Endodermal cell (in vitro differentiated cells): ENCODE results near the gene PIN1. TPM values are rescaled to one million over a fixed set of nuclear protein-coding genes. Genes with fewer than 3 reads are reported as not detected.

Experiments
- DNase-seq: peaks from one replicate; pipeline ENCODE4 v3.0.0-alpha.2; 2017
- H3K27ac ChIP-seq: 2 replicates; pipeline ENCODE4 v1.5.1; 2013; ENCODE audit warnings: mild to moderate bottlenecking, low read depth, low read length, moderate library complexity
- H3K27me3 ChIP-seq: 2 replicates; pipeline ENCODE4 v1.6.1; 2013; ENCODE audit warnings: mild to moderate bottlenecking, low read length, moderate library complexity; ENCODE audit not compliant: insufficient read depth, control insufficient read depth, poor library complexity, severe bottlenecking
- H3K36me3 ChIP-seq: 2 replicates; pipeline ENCODE4 v1.7.0; 2013; ENCODE audit warnings: mild to moderate bottlenecking, low read length, moderate library complexity; ENCODE audit not compliant: control insufficient read depth, insufficient read depth
- H3K4me1 ChIP-seq: one replicate; pipeline ENCODE4 v1.7.0; 2013; ENCODE audit warnings: low read length; ENCODE audit not compliant: control insufficient read depth, insufficient read depth
- H3K4me3 ChIP-seq: 2 replicates; pipeline ENCODE4 v1.5.1; 2013; ENCODE audit warnings: mild to moderate bottlenecking, low read length, moderate library complexity
- H3K9ac ChIP-seq: 2 replicates; pipeline ENCODE4 v1.6.1; 2013; ENCODE audit warnings: mild to moderate bottlenecking, low read length, moderate library complexity; ENCODE audit not compliant: poor library complexity, severe bottlenecking; ENCODE audit errors: extremely low read depth
- H3K9me3 ChIP-seq: 2 replicates; pipeline ENCODE4 v1.6.1; 2013; ENCODE audit warnings: mild to moderate bottlenecking, low read length, moderate library complexity; ENCODE audit not compliant: control insufficient read depth
- H3K27ac Mint-ChIP-seq: 2 replicates; pipeline ENCODE4 v1.8.0; 2020; ENCODE audit warnings: mixed read lengths
- H3K27me3 Mint-ChIP-seq: 2 replicates; pipeline ENCODE4 v1.8.0; 2021; ENCODE audit warnings: mild to moderate bottlenecking, mixed read lengths; ENCODE audit not compliant: insufficient read depth
- H3K36me3 Mint-ChIP-seq: 2 replicates; pipeline ENCODE4 v1.8.0; 2020; ENCODE audit warnings: low read depth, mixed read lengths
- H3K4me1 Mint-ChIP-seq: 2 replicates; pipeline ENCODE4 v1.8.0; 2020; ENCODE audit warnings: mixed read lengths
- H3K4me3 Mint-ChIP-seq: 2 replicates; pipeline ENCODE4 v1.8.0; 2020; ENCODE audit warnings: mild to moderate bottlenecking, moderate library complexity, mixed read lengths
- H3K9me3 Mint-ChIP-seq: 2 replicates; pipeline ENCODE4 v1.8.0; 2020; ENCODE audit warnings: mild to moderate bottlenecking, mixed read lengths
- WGBS, 2 experiments: methylation state at CpG; one replicate each; pipeline versions ENCODE4 v1.1.5 to v1.1.7; 2013; ENCODE audit warnings: missing lambda C conversion rate in 2 of 2, mixed read lengths in 1 of 2; ENCODE audit not compliant: insufficient coverage in 1 of 2, insufficient read length in 1 of 2; 5-methylcytosine and 5-hydroxymethylcytosine counted together
- total RNA-seq, 2 donors: library from RNA; stranded (reverse); fragmentation: NEBNext Ultra II Directional in 1 of 2; extraction: Animal tissue kit (Norgen Biotek cat#: 25700) in 1 of 2; gene quantifications; 2 replicates in 1 of 2; 3 replicates in 1 of 2; pipeline ENCODE4 v1.2.1, GENCODE V29; 2021
- TF ChIP-seq, protein P1 (sequence below): fragments of 200-600 bp; sonication (generic); conservative IDR thresholded peaks from 2 replicates; pipeline ENCODE4 v1.5.0; 2021; ENCODE audit warnings: antibody characterized with exemption, mild to moderate bottlenecking

PIN1 gene
- total RNA-seq, 2 donors from 2014 or later, result 92.4 to 101 TPM

DNA sequence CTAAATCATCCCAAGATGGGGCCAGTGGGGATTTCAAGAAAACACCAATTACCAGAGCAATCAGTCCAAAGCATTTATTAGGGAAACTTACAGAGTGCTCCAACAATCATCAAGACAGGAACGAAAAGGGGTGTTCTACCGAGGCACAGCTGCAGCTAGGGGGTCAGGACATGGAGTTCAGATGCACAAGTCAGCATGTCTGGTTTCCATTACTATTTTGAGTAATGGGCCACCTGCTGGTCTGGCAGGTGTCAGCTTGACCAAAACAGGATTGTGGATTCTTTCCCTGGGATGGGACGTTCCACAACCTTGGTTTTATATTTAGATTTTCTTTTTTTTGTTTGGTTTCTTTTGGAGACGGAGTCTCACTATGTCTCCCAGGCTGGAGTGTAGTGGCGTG, 11.3 kb upstream of the PIN1 start:
- Histone ChIP-seq H3K27ac (no peak overlapping the region), H3K27me3 (no peaks in the 10 kb centered on the region), H3K4me1 (no peaks in the 10 kb centered on the region), H3K9me3 (no peaks in the 10 kb centered on the region), H3K9ac (no peak overlapping the region), H3K36me3 (no peaks in the 10 kb centered on the region), H3K4me3 (no peak overlapping the region)
- Mint-ChIP-seq H3K27me3 (no peaks in the 10 kb centered on the region), H3K4me3 (no peak overlapping the region), H3K4me1 (peaks cover 9% of the 10 kb centered on the region), H3K36me3 (peaks cover 9% of the 10 kb centered on the region), H3K27ac (no peak overlapping the region), H3K9me3 (no peaks in the 10 kb centered on the region)
- TF ChIP-seq, protein P1, sequence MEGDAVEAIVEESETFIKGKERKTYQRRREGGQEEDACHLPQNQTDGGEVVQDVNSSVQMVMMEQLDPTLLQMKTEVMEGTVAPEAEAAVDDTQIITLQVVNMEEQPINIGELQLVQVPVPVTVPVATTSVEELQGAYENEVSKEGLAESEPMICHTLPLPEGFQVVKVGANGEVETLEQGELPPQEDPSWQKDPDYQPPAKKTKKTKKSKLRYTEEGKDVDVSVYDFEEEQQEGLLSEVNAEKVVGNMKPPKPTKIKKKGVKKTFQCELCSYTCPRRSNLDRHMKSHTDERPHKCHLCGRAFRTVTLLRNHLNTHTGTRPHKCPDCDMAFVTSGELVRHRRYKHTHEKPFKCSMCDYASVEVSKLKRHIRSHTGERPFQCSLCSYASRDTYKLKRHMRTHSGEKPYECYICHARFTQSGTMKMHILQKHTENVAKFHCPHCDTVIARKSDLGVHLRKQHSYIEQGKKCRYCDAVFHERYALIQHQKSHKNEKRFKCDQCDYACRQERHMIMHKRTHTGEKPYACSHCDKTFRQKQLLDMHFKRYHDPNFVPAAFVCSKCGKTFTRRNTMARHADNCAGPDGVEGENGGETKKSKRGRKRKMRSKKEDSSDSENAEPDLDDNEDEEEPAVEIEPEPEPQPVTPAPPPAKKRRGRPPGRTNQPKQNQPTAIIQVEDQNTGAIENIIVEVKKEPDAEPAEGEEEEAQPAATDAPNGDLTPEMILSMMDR, result no peak
- 93 to 100% methylated on average over 3 to 5 of the region's 5 CpGs for WGBS, 2 experiments
- no peak for DNase-seq

DNA sequence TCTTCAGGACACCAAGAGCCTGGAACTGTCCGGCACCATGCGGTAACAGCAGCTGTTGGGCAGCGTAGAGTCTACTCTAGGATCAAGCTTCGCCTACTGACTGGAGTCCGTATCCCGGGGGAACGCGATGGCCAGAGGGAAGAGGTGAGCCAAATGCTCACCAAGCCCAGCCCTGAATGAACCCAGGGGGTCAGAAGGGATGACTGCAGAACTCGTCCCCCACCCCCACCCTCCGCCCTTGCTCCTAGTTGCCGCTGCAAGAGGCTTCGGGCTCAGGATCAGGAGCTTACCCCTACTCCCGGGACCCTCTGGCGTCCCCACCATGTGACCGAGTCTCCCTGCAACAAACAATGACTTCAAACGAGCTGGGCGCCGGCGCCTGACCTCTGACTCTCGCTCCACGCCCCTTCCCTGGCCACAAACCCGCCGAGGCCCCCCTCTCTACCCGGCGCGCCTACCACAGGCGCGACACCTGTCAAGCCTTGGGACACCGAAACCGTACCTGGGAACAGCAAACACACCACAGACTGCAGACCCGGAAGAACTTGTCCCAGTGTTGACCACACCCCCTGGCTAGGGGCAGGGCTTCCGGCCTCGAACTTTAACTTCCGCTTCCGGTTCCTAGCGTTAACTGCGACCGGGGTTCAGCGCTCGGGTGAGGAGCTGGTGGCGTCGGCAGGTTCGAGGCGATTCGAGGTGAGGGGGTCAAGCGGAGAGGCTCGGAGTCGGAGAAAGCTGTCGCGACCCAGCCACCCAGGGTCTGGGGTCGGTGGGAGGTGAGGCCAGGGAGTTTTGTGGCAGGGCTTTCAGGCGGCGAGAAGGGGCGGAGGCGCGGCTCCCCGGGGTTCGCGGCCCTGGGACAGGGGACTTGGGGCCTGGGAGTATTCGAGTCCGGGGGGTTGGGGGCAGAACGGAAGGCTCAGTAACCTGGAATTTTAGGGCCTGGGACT, 7.6 kb upstream of the PIN1 start, which contains the start of gene UBL5:
UBL5 (plus strand) TSS at position 630 of the 950 bp plus-strand sequence. CDS start 420 bp downstream, outside the sequence.
- Mint-ChIP-seq H3K36me3 (peaks cover 26% of the 10 kb centered on the region), H3K27me3 (no peaks in the 10 kb centered on the region), H3K9me3 (no peaks in the 10 kb centered on the region), H3K27ac (peak within 1 kb of the TSS; percentile 100), H3K4me1 (peaks cover 8% of the 10 kb centered on the region), H3K4me3 (peak within 1 kb of the TSS; percentile 100)
- Histone ChIP-seq H3K9ac (peak within 1 kb of the TSS; percentile 73), H3K36me3 (peaks cover 21% of the 10 kb centered on the region), H3K4me1 (no peaks in the 10 kb centered on the region), H3K4me3 (peak within 1 kb of the TSS; percentile 93), H3K9me3 (no peaks in the 10 kb centered on the region), H3K27me3 (no peaks in the 10 kb centered on the region), H3K27ac (peak within 1 kb of the TSS; percentile 62)
- WGBS, 2 experiments, result 0 to 1% methylated on average over 35 to 61 of the region's 62 CpGs
- DNase-seq, result peak; percentile 97
- TF ChIP-seq, protein P1, result no peak

DNA sequence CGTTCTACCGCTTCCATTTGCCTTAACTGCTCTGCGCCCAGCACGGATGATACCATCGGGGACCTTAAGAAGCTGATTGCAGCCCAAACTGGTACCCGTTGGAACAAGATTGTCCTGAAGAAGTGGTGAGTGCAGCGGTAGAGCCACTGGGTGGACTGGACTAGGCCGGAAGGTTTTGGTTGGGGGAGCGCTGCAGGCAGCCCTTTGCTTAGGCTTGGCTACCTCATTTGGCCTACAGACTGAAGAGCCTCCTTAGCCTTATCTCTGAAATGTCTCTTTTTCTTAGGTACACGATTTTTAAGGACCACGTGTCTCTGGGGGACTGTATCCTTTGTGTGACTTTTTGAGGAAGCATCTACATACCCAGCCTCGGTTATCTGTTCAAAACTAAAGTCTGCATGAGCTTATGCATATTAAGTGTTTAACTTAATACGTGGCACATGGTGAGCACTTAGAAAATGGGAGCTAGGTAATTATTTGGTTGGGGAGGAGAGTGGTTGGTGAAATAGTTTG, 6.5 kb upstream of the PIN1 start:
- Histone ChIP-seq H3K9me3 (no peaks in the 10 kb centered on the region), H3K4me3 (peak overlapping the region; percentile 93), H3K9ac (peak overlapping the region; percentile 73), H3K36me3 (peaks cover 26% of the 10 kb centered on the region), H3K4me1 (no peaks in the 10 kb centered on the region), H3K27me3 (no peaks in the 10 kb centered on the region), H3K27ac (no peak overlapping the region)
- DNase-seq, result no peak
- Mint-ChIP-seq H3K9me3 (no peaks in the 10 kb centered on the region), H3K4me3 (peak overlapping the region; percentile 100), H3K27ac (peak overlapping the region; percentile 86), H3K36me3 (peaks cover 26% of the 10 kb centered on the region), H3K27me3 (no peaks in the 10 kb centered on the region), H3K4me1 (peaks cover 8% of the 10 kb centered on the region)
- TF ChIP-seq, protein P1, result no peak
- WGBS, 2 experiments, result 30 to 32% methylated on average over 7 to 13 of the region's 13 CpGs
